K562 (cell line): ENCODE data around the gene PON3. TPM values are rescaled to one million over a fixed set of nuclear protein-coding genes. Genes with fewer than 3 reads are reported as not detected.

ENCODE experiments used
- ATAC-seq: fragments of 200-7000 bp; cut with Tn5 transposase; 3 replicates; pipeline ENCODE4 v1.9.1; 2020; ENCODE audit warnings: moderate library complexity
- BruUV-seq: library from RNA; stranded (reverse); fragments of 400-500 nt; replicated peaks from 2 replicates; lab custom pipeline; 2021; lab: Mats Ljungman, UMichigan
- CTCF ChIA-PET: fragments of 300-600 bp; formaldehyde crosslinking; extraction: SDS; loops from one replicate; lab custom pipeline; 2021; ENCODE audit warnings: low intra/inter-chr PET ratio; lab: Yijun Ruan, JAX
- POLR2A ChIA-PET: fragments of 300-600, 350-650 bp; sonication (Branson Sonifier 250); formaldehyde crosslinking; extraction: SDS; loops from one replicate; lab custom pipeline; 2021; ENCODE audit warnings: antibody characterized with exemption, inconsistent platforms; lab: Yijun Ruan, JAX
- DNase-seq, 4 experiments: peaks; one replicate each; pipeline versions ENCODE4 v3.0.0 to v3.0.0-alpha.2; 2011 to 2018; ENCODE audit warnings: low spot score in 3 of 4, mixed read lengths in 3 of 4; ENCODE audit errors: extremely low read depth in 1 of 4
- FAIRE-seq: peaks from 2 replicates; lab custom pipeline; 2011; peaks lifted over from hg19 to GRCh38; lab: Jason Lieb, UNC
- H2AFZ ChIP-seq: 2 replicates; pipeline ENCODE4 v1.6.0; 2011; ENCODE audit warnings: low read depth, low read length, control low read depth, inconsistent platforms
- H3K27ac ChIP-seq: fragments of 200-600 bp; 3 replicates; pipeline ENCODE4 v1.8.0; 2011; ENCODE audit warnings: low read depth, mild to moderate bottlenecking, control low read depth, inconsistent platforms, low read length, moderate library complexity, mixed read lengths; ENCODE audit errors: extremely low read depth
- H3K27me3 ChIP-seq, 2 experiments: fragments of 300-600 bp in 1 of 2; 2 replicates in 1 of 2; 3 replicates in 1 of 2; pipeline versions ENCODE4 v1.6.0 to v1.8.0; 2011; ENCODE audit warnings: inconsistent platforms in 2 of 2, low read length in 2 of 2, mild to moderate bottlenecking in 1 of 2, mixed read lengths in 1 of 2, moderate library complexity in 1 of 2; ENCODE audit not compliant: control insufficient read depth in 2 of 2, insufficient read depth in 2 of 2
- H3K36me3 ChIP-seq: fragments of 300-600 bp; 3 replicates; pipeline ENCODE4 v1.8.0; 2011; ENCODE audit warnings: mild to moderate bottlenecking, low read length, inconsistent platforms; ENCODE audit not compliant: control insufficient read depth, insufficient read depth
- H3K4me1 ChIP-seq, 2 experiments: fragments of 200-600 bp in 1 of 2; replicated peaks in 1 of 2; 2 replicates in 1 of 2; 3 replicates in 1 of 2; pipeline versions ENCODE4 v1.5.1 to v1.8.0; 2011; ENCODE audit warnings: inconsistent platforms in 2 of 2, low read length in 2 of 2, mild to moderate bottlenecking in 1 of 2, mixed read lengths in 1 of 2, moderate library complexity in 1 of 2; ENCODE audit not compliant: control insufficient read depth in 2 of 2, insufficient read depth in 2 of 2
- H3K4me2 ChIP-seq: 2 replicates; pipeline ENCODE4 v1.6.1; 2011; ENCODE audit warnings: low read length, control low read depth, inconsistent platforms, mixed read lengths; ENCODE audit not compliant: insufficient read depth
- H3K4me3 ChIP-seq: fragments of 200-600 bp; sonication (generic), shearing (Covaris generic); 2 replicates; pipeline ENCODE4 v1.5.1; 2016; ENCODE audit warnings: control low read depth, inconsistent platforms
- H3K79me2 ChIP-seq: fragments of 200-600 bp; 3 replicates; pipeline ENCODE4 v1.8.0; 2011; ENCODE audit warnings: low read length, inconsistent platforms; ENCODE audit not compliant: control insufficient read depth, insufficient read depth
- H3K9ac ChIP-seq, 2 experiments: 2 replicates each; pipeline versions ENCODE4 v1.6.0 to v1.6.1; 2011; ENCODE audit warnings: low read depth in 2 of 2, low read length in 2 of 2, control low read depth in 1 of 2, inconsistent platforms in 1 of 2, mild to moderate bottlenecking in 1 of 2, mixed read lengths in 1 of 2; ENCODE audit not compliant: insufficient read depth in 1 of 2
- H3K9me1 ChIP-seq: one replicate; pipeline ENCODE4 v1.6.0; 2011; ENCODE audit warnings: inconsistent platforms, mild to moderate bottlenecking, low read length, moderate library complexity; ENCODE audit not compliant: control insufficient read depth, insufficient read depth
- H3K9me3 ChIP-seq: replicated peaks from 2 replicates; pipeline ENCODE4 v1.5.1; 2011; ENCODE audit warnings: low read depth, low read length, inconsistent platforms; ENCODE audit not compliant: control insufficient read depth, insufficient read depth
- H4K20me1 ChIP-seq: replicated peaks from 2 replicates; pipeline ENCODE4 v1.6.1; 2011; ENCODE audit warnings: low read length, inconsistent platforms, mixed read lengths; ENCODE audit not compliant: control insufficient read depth, insufficient read depth
- CBFB ChIP-seq: sonication (generic); formaldehyde crosslinking; IDR thresholded peaks from 2 replicates; pipeline ENCODE4 v1.4.0; 2020; ENCODE audit warnings: mild to moderate bottlenecking, missing genetic modification reagents
- DPF2 ChIP-seq: fragments of 450-650 bp; IDR thresholded peaks from 2 replicates; pipeline ENCODE4 v1.6.1; 2016
- LARP7 ChIP-seq: fragments of 450-650 bp; IDR thresholded peaks from 2 replicates; pipeline ENCODE4 v1.6.1; 2016
- POLR2AphosphoS5 ChIP-seq: IDR thresholded peaks from 2 replicates; pipeline ENCODE4 v1.6.1; 2011; ENCODE audit warnings: mild to moderate bottlenecking, low read depth, low read length, moderate library complexity; ENCODE audit not compliant: control insufficient read depth, insufficient read depth
- SREBF2 ChIP-seq: sonication (generic); formaldehyde crosslinking; IDR thresholded peaks from 2 replicates; pipeline ENCODE4 v1.4.0; 2020; ENCODE audit warnings: mild to moderate bottlenecking, missing genetic modification reagents
- ZNF174 ChIP-seq: fragments of 250-450 bp; sonication (Bioruptor Pico); IDR thresholded peaks from 2 replicates; pipeline ENCODE4 v1.4.0; 2020; ENCODE audit warnings: mild to moderate bottlenecking
- ZNF282 ChIP-seq: sonication (generic); formaldehyde crosslinking; IDR thresholded peaks from 2 replicates; pipeline ENCODE4 v1.8.1; 2023; ENCODE audit warnings: missing genetic modification reagents
- ZNF668 ChIP-seq: fragments of 250-450 bp; sonication (Bioruptor Pico); IDR thresholded peaks from 2 replicates; pipeline ENCODE4 v1.8.0; 2022; ENCODE audit warnings: mild to moderate bottlenecking, inconsistent platforms
- WGBS: fragments of 100-300 bp; shearing (Covaris generic); methylation state at CpG from one replicate; pipeline ENCODE4 v1.1.6; 2016; ENCODE audit warnings: low coverage, mixed read lengths; ENCODE audit not compliant: insufficient coverage; ENCODE audit errors: missing lambda C conversion rate; 5-methylcytosine and 5-hydroxymethylcytosine counted together
- in situ Hi-C: fragments of 300-500 bp; cut with MboI; formaldehyde crosslinking; loops from 4 replicates; pipeline ENCODE4 v1.15.0; 2018; ENCODE audit warnings: inconsistent platforms, mixed read lengths
- intact Hi-C: fragments of 100-400 bp; cut with micrococcal nuclease; formaldehyde crosslinking; loops from 2 replicates; pipeline ENCODE4 v1.14.2; 2022
- polyA plus RNA-seq, 8 experiments: library from polyadenylated mRNA; depleted of rRNA in 4 of 8; stranded (reverse) in 5 of 8; unstranded in 3 of 8; fragments of >200 nt; fragmentation: Nextera tagmentation in 2 of 8; fragmentation: Illumina TruSeq in 1 of 8; extraction: Ambion mirVana in 2 of 8; extraction: Trizol in 1 of 8; gene quantifications; 2 replicates each; pipeline versions ENCODE4 v1.2.1 to v1.2.3, GENCODE V29; 2011 to 2014; ENCODE audit warnings: inconsistent platforms in 1 of 8, missing spikeins in 1 of 8
- total RNA-seq, 7 experiments: library from RNA; depleted of rRNA in 6 of 7; stranded (reverse); fragments of >200 nt in 6 of 7; fragmentation: Illumina TruSeq in 2 of 7; extraction: Trizol in 2 of 7; gene quantifications; 2 replicates each; pipeline versions ENCODE4 v1.2.1 to v1.2.3, GENCODE V29; 2011 to 2021; ENCODE audit warnings: low replicate concordance in 1 of 7
- TF ChIP-seq, protein P1 (sequence below): IDR thresholded peaks from 2 replicates; pipeline ENCODE4 v1.6.1; 2014; ENCODE audit warnings: antibody characterized with exemption
- TF ChIP-seq, protein P2 (sequence below): fragments of 450-650 bp; conservative IDR thresholded peaks from 2 replicates; pipeline ENCODE4 v1.6.1; 2016; ENCODE audit warnings: missing genetic modification characterization, low read depth, mild to moderate bottlenecking, missing compliant biosample characterization, moderate library complexity
- TF ChIP-seq, protein P3 (sequence below): sonication (generic); IDR thresholded peaks from 2 replicates; pipeline ENCODE4 v1.6.1; 2016

Gene PON3
- total and polyA plus RNA-seq, 9 of the 15 experiments (the other 6 are each of a cell fraction or from before 2014, with no cell fraction given), result 0.15 to 0.38 (median 0.18) TPM; not detected in 6

DNA sequence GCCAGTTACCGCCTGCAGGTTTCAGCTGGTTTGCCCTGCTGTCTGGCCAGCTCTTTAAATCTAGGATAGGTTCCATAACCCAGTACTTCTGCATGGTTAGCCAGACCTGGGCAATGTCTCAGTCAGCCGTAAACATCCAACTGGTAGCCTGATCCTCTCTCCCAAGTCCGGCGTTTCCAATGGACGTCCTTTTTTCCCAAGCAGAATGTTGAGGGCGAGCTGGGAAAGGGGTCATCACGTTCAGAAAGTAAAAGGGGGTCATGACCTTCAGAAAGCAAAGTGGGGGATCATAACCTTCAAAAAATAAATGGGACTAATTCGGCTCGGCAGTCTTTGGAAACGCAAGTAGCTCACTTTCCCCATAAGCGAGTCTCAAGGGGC is 430 bp downstream of the PON3 start (continued):
- TF ChIP-seq CBFB, result no peak
- TF ChIP-seq, protein P1, sequence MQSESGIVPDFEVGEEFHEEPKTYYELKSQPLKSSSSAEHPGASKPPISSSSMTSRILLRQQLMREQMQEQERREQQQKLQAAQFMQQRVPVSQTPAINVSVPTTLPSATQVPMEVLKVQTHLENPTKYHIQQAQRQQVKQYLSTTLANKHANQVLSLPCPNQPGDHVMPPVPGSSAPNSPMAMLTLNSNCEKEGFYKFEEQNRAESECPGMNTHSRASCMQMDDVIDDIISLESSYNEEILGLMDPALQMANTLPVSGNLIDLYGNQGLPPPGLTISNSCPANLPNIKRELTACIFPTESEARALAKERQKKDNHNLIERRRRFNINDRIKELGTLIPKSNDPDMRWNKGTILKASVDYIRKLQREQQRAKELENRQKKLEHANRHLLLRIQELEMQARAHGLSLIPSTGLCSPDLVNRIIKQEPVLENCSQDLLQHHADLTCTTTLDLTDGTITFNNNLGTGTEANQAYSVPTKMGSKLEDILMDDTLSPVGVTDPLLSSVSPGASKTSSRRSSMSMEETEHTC, result no peak
- TF ChIP-seq DPF2, result no peak
- TF ChIP-seq ZNF668 (CRISPR knock-in tag), result no peak
- TF ChIP-seq SREBF2, result no peak
- no peak for TF ChIP-seq ZNF174 (CRISPR knock-in tag)
- TF ChIP-seq, all 486 proteins: peak for 0

DNA sequence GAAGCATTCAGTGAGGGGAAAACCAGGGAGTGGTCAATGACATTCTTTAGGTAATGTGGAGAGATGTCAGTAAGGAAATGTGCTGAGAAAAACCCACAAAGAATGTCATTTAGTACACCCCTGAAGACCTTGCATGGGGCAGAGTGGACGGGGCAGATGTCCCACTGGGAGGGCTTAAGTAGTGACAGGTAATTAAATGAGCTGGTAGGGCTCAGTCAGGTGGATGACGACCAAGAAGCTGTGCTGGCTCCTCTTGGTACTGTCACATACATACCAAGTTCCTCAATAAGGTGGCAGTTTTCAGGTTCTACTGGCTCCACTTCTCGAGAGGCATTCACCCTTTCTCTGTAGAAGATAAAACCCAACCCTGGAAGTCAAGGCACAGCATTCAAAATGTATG is 1.8 kb downstream of the PON3 start:
- DNase-seq (no peak), FAIRE-seq (no peak), ATAC-seq (no peak)
- Histone ChIP-seq H3K27ac (no peak overlapping the region), H3K9me1 (no peaks in the 10 kb centered on the region), H3K4me3 (no peak overlapping the region), H3K9me3 (no peaks in the 10 kb centered on the region), H3K4me1 (peaks cover 0 to 8% of the 10 kb centered on the region in 2 experiments; a peak in 3 of 5 replicates), H3K79me2 (no peaks in the 10 kb centered on the region), H3K4me2 (no peak overlapping the region), H3K27me3 (peaks cover 11 to 22% of the 10 kb centered on the region in 2 experiments; a peak in 4 of 5 replicates), H4K20me1 (no peaks in the 10 kb centered on the region), H3K9ac (no peak overlapping the region), H3K36me3 (no peaks in the 10 kb centered on the region), H2AFZ (no peak overlapping the region)
- intact Hi-C loops (no loop called here), in situ Hi-C loops (no loop called here)
- 0% methylated on average over 3 of the region's 3 CpGs for WGBS
- BruUV-seq, result no TSS peak
- CTCF ChIA-PET, result no interaction called here
- TF ChIP-seq LARP7 (no peak), ZNF282 (CRISPR knock-in tag) (no peak), POLR2AphosphoS5 (no peak)
- TF ChIP-seq, protein P2, sequence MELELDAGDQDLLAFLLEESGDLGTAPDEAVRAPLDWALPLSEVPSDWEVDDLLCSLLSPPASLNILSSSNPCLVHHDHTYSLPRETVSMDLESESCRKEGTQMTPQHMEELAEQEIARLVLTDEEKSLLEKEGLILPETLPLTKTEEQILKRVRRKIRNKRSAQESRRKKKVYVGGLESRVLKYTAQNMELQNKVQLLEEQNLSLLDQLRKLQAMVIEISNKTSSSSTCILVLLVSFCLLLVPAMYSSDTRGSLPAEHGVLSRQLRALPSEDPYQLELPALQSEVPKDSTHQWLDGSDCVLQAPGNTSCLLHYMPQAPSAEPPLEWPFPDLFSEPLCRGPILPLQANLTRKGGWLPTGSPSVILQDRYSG (tag), result no peak
- TF ChIP-seq, protein P3, sequence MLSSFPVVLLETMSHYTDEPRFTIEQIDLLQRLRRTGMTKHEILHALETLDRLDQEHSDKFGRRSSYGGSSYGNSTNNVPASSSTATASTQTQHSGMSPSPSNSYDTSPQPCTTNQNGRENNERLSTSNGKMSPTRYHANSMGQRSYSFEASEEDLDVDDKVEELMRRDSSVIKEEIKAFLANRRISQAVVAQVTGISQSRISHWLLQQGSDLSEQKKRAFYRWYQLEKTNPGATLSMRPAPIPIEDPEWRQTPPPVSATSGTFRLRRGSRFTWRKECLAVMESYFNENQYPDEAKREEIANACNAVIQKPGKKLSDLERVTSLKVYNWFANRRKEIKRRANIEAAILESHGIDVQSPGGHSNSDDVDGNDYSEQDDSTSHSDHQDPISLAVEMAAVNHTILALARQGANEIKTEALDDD, result no peak
- POLR2A ChIA-PET, result no interaction called here
